Body of pancreas (tissue), 4 donors: Measurements from ENCODE around the gene C6orf163. TPM values are rescaled to one million over a fixed set of nuclear protein-coding genes. Genes with fewer than 3 reads are reported as not detected.

Source experiments
- ATAC-seq: fragments of 150-250 bp; one replicate; pipeline ENCODE4 v1.9.1; 2016
- DNase-seq, 4 donors: peaks; one replicate each; pipeline ENCODE4 v3.0.0-alpha.2; 2019
- H3K27ac ChIP-seq, 4 donors: fragments of 200-600 bp; sonication (generic); 1 replicate in 3 of 4; 2 replicates in 1 of 4; pipeline versions ENCODE4 v1.5.1 to v1.6.1; 2016 to 2019; ENCODE audit warnings: mild to moderate bottlenecking in 1 of 4, mixed read lengths in 1 of 4, moderate library complexity in 1 of 4
- H3K27me3 ChIP-seq, 2 donors: fragments of 200-600 bp; sonication (generic); one replicate each; pipeline ENCODE4 v1.6.0; 2016; ENCODE audit warnings: mild to moderate bottlenecking in 1 of 2
- H3K36me3 ChIP-seq, 2 donors: fragments of 200-600 bp; sonication (generic); replicated peaks in 1 of 2; 2 replicates each; pipeline ENCODE4 v1.5.1; 2016; ENCODE audit warnings: low read depth in 2 of 2; ENCODE audit not compliant: insufficient read depth in 1 of 2
- H3K4me1 ChIP-seq: fragments of 200-600 bp; sonication (generic); one replicate; pipeline ENCODE4 v1.6.0; 2016
- H3K4me3 ChIP-seq, 2 donors: fragments of 200-600 bp; sonication (generic); 1 replicate in 1 of 2; 2 replicates in 1 of 2; pipeline ENCODE4 v1.5.1; 2016 to 2019
- H3K9me3 ChIP-seq, 3 donors: fragments of 200-600 bp; sonication (generic); 1 replicate in 2 of 3; 2 replicates in 1 of 3; pipeline ENCODE4 v1.5.1; 2016
- CTCF ChIP-seq, 7 experiments: fragments of 450-650 bp in 4 of 7; fragments of 200-600 bp in 3 of 7; sonication (generic) in 3 of 7; IDR thresholded peaks; one replicate each; pipeline ENCODE4 v1.5.1; 2016 to 2019; ENCODE audit warnings: antibody characterized with exemption in 7 of 7
- POLR2A ChIP-seq, 3 donors: fragments of 450-650 bp; IDR thresholded peaks; one replicate each; pipeline ENCODE4 v1.6.1; 2016; ENCODE audit warnings: antibody characterized with exemption in 3 of 3, mild to moderate bottlenecking in 2 of 3
- WGBS, 2 donors: methylation state at CpG; one replicate each; pipeline ENCODE4 v1.1.5; 2017; 5-methylcytosine and 5-hydroxymethylcytosine counted together
- intact Hi-C: fragments of 100-400 bp; cut with DNase I; formaldehyde crosslinking; loops from one replicate; pipeline ENCODE4 v1.15.1; 2023
- total RNA-seq, 2 donors: library from RNA; depleted of rRNA; stranded (reverse); fragments of >200 nt; gene quantifications; one replicate each; pipeline ENCODE4 v1.1.0, GENCODE V29; 2016

Gene C6orf163
- total RNA-seq, 2 donors from 2014 or later = 2.6 to 4.9 TPM

- no peaks in the 10 kb centered on the region for H3K9me3 ChIP-seq
- no peak overlapping the region for H3K4me3 ChIP-seq
- no peak overlapping the region for H3K27ac ChIP-seq
- ATAC-seq (no peak), DNase-seq (no peak)
- no peaks in the 10 kb centered on the region for H3K27me3 ChIP-seq
- WGBS, 2 donors = 93 to 97% methylated on average over 2 of the region's 2 CpGs
- intact Hi-C loops = no loop called here
- H3K36me3 ChIP-seq = no peaks in the 10 kb centered on the region
- TF ChIP-seq CTCF (IDR thresholded peaks at IDR 0.05) (no peak), POLR2A (IDR thresholded peaks at IDR 0.05) (no peak)
- H3K4me1 ChIP-seq = no peaks in the 10 kb centered on the region
Measured at GRCh38 chr6:87349896-87350295, 5.3 kb downstream of the C6orf163 start.

- intact Hi-C loops = no loop called here
- DNase-seq = no peak
- TF ChIP-seq POLR2A (IDR thresholded peaks at IDR 0.05) = no peak
- TF ChIP-seq CTCF (IDR thresholded peaks at IDR 0.05) = no peak
Measured at GRCh38 chr6:87350516-87350915, 5.9 kb downstream of the C6orf163 start.

GRCh38 chr6:87351583-87351982 is 7.0 kb downstream of the C6orf163 start:
- WGBS, 2 donors = 88 to 100% methylated on average over 1 of the region's 1 CpG
- Histone ChIP-seq H3K4me3 (no peak overlapping the region), H3K27ac (no peak overlapping the region), H3K4me1 (no peaks in the 10 kb centered on the region), H3K9me3 (no peaks in the 10 kb centered on the region), H3K27me3 (no peaks in the 10 kb centered on the region), H3K36me3 (no peaks in the 10 kb centered on the region)
- TF ChIP-seq CTCF (IDR thresholded peaks at IDR 0.05) (no peak), POLR2A (IDR thresholded peaks at IDR 0.05) (no peak)
- ATAC-seq (no peak), DNase-seq (no peak)
- intact Hi-C loops = no loop called here

More at GRCh38 chr6:87350516-87350915, 5.9 kb downstream of the C6orf163 start:
- Histone ChIP-seq H3K9me3 (no peaks in the 10 kb centered on the region), H3K27ac (no peak overlapping the region), H3K27me3 (no peaks in the 10 kb centered on the region), H3K4me1 (no peaks in the 10 kb centered on the region), H3K36me3 (no peaks in the 10 kb centered on the region), H3K4me3 (no peak overlapping the region)
- ATAC-seq = no peak

- Histone ChIP-seq H3K27ac (no peak overlapping the region), H3K4me3 (no peak overlapping the region), H3K27me3 (no peaks in the 10 kb centered on the region), H3K9me3 (no peaks in the 10 kb centered on the region), H3K36me3 (no peaks in the 10 kb centered on the region), H3K4me1 (no peaks in the 10 kb centered on the region)
- 87 to 90% methylated on average over 4 of the region's 4 CpGs for WGBS, 2 donors
- DNase-seq (no peak), ATAC-seq (no peak)
- intact Hi-C loops = no loop called here
- TF ChIP-seq CTCF (IDR thresholded peaks at IDR 0.05) (no peak), POLR2A (IDR thresholded peaks at IDR 0.05) (no peak)
Measured at GRCh38 chr6:87356181-87356580, 11.6 kb downstream of the C6orf163 start.

GRCh38 chr6:87357479-87358196 is 13.0 kb downstream of the C6orf163 start:
- no peaks in the 10 kb centered on the region for H3K4me1 ChIP-seq
- H3K4me3 ChIP-seq = no peak overlapping the region
- DNase-seq (no peak), ATAC-seq (no peak)
- no peaks in the 10 kb centered on the region for H3K9me3 ChIP-seq
- H3K36me3 ChIP-seq = no peaks in the 10 kb centered on the region
- no peaks in the 10 kb centered on the region for H3K27me3 ChIP-seq
- H3K27ac ChIP-seq = no peak overlapping the region
- intact Hi-C loops = no loop called here
- 78 to 85% methylated on average over 3 of the region's 3 CpGs for WGBS, 2 donors
- TF ChIP-seq CTCF (IDR thresholded peaks at IDR 0.05) = no peak
- TF ChIP-seq POLR2A (IDR thresholded peaks at IDR 0.05) = no peak
